Neural cell (in vitro differentiated cells): Measurements from ENCODE around the gene SPATA31D4. TPM values are rescaled to one million over a fixed set of nuclear protein-coding genes. Genes with fewer than 3 reads are reported as not detected.
"Not testable (repeated sequence)": the region's sequence is repeated elsewhere in the genome, so short reads cannot be mapped to it uniquely, and the experiment has no call there.

ENCODE experiments used
- H2AFZ ChIP-seq: fragments of 200-600, 300-800 bp; sonication (generic), shearing (Covaris generic); 2 replicates; pipeline ENCODE4 v1.6.0; 2014; ENCODE audit warnings: low read depth, mild to moderate bottlenecking, antibody characterized with exemption, low read length, moderate library complexity
- H3F3A ChIP-seq: fragments of 200-600 bp; shearing (Covaris generic); 2 replicates; pipeline ENCODE4 v1.6.1; 2016; ENCODE audit warnings: mild to moderate bottlenecking, moderate library complexity, mixed read lengths, antibody characterized with exemption, low read length; ENCODE audit not compliant: insufficient read depth, poor library complexity, severe bottlenecking
- H3K27ac ChIP-seq: fragments of 200-600, 300-800 bp; sonication (generic), shearing (Covaris generic); 2 replicates; pipeline ENCODE4 v1.5.1; 2014; ENCODE audit warnings: mild to moderate bottlenecking, low read length, moderate library complexity
- H3K27me3 ChIP-seq: fragments of 300-800, 200-600 bp; sonication (generic), shearing (Covaris generic); 2 replicates; pipeline ENCODE4 v1.6.0; 2014; ENCODE audit warnings: mild to moderate bottlenecking, low read depth, low read length, moderate library complexity; ENCODE audit not compliant: insufficient read depth
- H3K36me3 ChIP-seq: fragments of 300-800, 200-600 bp; sonication (generic), shearing (Covaris generic); 2 replicates; pipeline ENCODE4 v1.5.1; 2014; ENCODE audit warnings: mild to moderate bottlenecking, antibody characterized with exemption, low read length, moderate library complexity; ENCODE audit not compliant: insufficient read depth
- H3K4me2 ChIP-seq: fragments of 300-800, 200-600 bp; sonication (generic), shearing (Covaris generic); 2 replicates; pipeline ENCODE4 v1.6.0; 2014; ENCODE audit warnings: mild to moderate bottlenecking, low read length
- H3K4me3 ChIP-seq: fragments of 300-800, 200-600 bp; sonication (generic), shearing (Covaris generic); 2 replicates; pipeline ENCODE4 v1.5.1; 2014; ENCODE audit warnings: mild to moderate bottlenecking, low read length, moderate library complexity
- H3K79me2 ChIP-seq: fragments of 200-600 bp; shearing (Covaris generic); replicated peaks from 2 replicates; pipeline ENCODE4 v1.6.0; 2014; ENCODE audit warnings: mild to moderate bottlenecking, low read length, moderate library complexity; ENCODE audit not compliant: insufficient read depth
- H3K9ac ChIP-seq: fragments of 300-800, 200-600 bp; sonication (generic), shearing (Covaris generic); 2 replicates; pipeline ENCODE4 v1.6.1; 2016; ENCODE audit warnings: mild to moderate bottlenecking, low read length, mixed read lengths
- H3K9me2 ChIP-seq: fragments of 200-600 bp; shearing (Covaris generic); 2 replicates; pipeline ENCODE4 v1.6.1; 2016; ENCODE audit warnings: mild to moderate bottlenecking, low read length, mixed read lengths; ENCODE audit not compliant: insufficient read depth
- H3K9me3 ChIP-seq: fragments of 200-600, 300-800 bp; sonication (generic), shearing (Covaris generic); 2 replicates; pipeline ENCODE4 v1.6.1; 2016; ENCODE audit warnings: mild to moderate bottlenecking, mixed run types, low read length, moderate library complexity, mixed read lengths
- H4K20me1 ChIP-seq: fragments of 200-600 bp; shearing (Covaris generic); 2 replicates; pipeline ENCODE4 v1.6.1; 2016; ENCODE audit warnings: mild to moderate bottlenecking, mixed run types; ENCODE audit not compliant: insufficient read depth
- EP300 ChIP-seq: fragments of 450-650 bp; conservative IDR thresholded peaks from 2 replicates; pipeline ENCODE4 v1.6.1; 2014; ENCODE audit warnings: antibody characterized with exemption, mild to moderate bottlenecking, moderate library complexity; ENCODE audit not compliant: poor library complexity, severe bottlenecking
- EZH2 ChIP-seq: fragments of 200-600, 300-800 bp; shearing (Covaris generic), sonication (generic); IDR thresholded peaks from 2 replicates; pipeline ENCODE4 v1.6.1; 2014; ENCODE audit warnings: antibody characterized with exemption, low read length, borderline replicate concordance, mild to moderate bottlenecking; ENCODE audit not compliant: insufficient read depth, poor library complexity, severe bottlenecking
- MXI1 ChIP-seq: fragments of 450-650 bp; conservative IDR thresholded peaks from 2 replicates; pipeline ENCODE4 v1.6.1; 2014; ENCODE audit warnings: antibody characterized with exemption, mild to moderate bottlenecking; ENCODE audit not compliant: poor library complexity, severe bottlenecking
- POLR2AphosphoS5 ChIP-seq: IDR thresholded peaks from 2 replicates; pipeline ENCODE4 v1.6.1; 2012
- RAD21 ChIP-seq: fragments of 450-650 bp; conservative IDR thresholded peaks from 2 replicates; pipeline ENCODE4 v1.6.1; 2014; ENCODE audit warnings: antibody characterized with exemption, mild to moderate bottlenecking, moderate library complexity
- SMC3 ChIP-seq: fragments of 450-650 bp; conservative IDR thresholded peaks from 2 replicates; pipeline ENCODE4 v1.6.1; 2014; ENCODE audit warnings: antibody characterized with exemption, mild to moderate bottlenecking, moderate library complexity; ENCODE audit not compliant: poor library complexity
- TAF1 ChIP-seq: IDR thresholded peaks from 2 replicates; pipeline ENCODE4 v1.6.1; 2012; ENCODE audit warnings: low read depth
- polyA plus RNA-seq: library from polyadenylated mRNA; depleted of rRNA; stranded (reverse); fragments of >200 nt; gene quantifications from 2 replicates; pipeline ENCODE4 v1.2.3, GENCODE V29; 2014
- TF ChIP-seq, protein P1 (sequence below): fragments of 450-650 bp; IDR thresholded peaks from 2 replicates; pipeline ENCODE4 v1.5.1; 2014; ENCODE audit warnings: antibody characterized with exemption, mild to moderate bottlenecking, moderate library complexity; ENCODE audit not compliant: poor library complexity, severe bottlenecking
- TF ChIP-seq, protein P2 (sequence below): IDR thresholded peaks from 2 replicates; pipeline ENCODE4 v1.6.1; 2012; ENCODE audit warnings: borderline replicate concordance

Gene SPATA31D4
- polyA plus RNA-seq, 1 donor from 2014 or later, result not detected

DNA sequence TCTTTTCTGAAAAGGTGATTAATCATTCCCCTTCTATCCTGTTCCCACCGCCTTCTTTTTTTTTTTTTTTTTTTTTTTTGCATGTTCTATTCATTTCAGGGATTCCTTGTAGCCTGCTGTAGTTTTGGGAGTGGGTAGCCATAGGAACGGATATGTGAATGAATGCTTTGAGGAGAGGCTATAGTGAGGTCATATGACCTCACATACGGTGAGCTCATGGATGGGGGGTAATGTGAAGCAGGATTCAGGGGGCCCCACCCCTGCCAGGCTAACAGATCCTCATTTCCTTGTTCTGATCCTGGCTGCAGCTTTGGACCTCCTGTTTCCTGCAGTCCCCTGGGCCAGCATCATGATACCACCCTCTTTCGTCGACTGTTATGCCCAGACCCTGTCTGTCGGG lies 1.9 kb downstream of the SPATA31D4 start:
- H3K27me3 ChIP-seq, H3K4me2 ChIP-seq, H3K4me3 ChIP-seq: not testable (repeated sequence)

DNA sequence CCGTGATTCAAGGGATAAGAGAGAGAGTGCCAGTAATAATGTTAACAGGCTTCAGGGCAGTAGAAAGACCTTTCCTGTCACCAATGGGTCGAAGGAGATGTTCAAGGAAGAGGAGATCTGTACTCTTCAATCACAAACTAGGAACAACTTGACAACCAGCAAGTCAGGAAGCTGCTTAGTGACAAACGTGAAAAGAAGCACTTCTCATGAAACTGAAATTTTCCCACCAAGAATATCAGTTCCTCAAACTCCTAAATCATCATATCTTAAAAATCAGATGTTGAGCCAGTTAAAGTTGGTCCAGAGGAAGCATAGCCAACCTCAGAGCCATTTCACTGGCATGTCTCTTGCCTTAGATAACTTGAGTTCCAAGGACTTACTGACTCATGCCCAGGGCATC lies 5.3 kb downstream of the SPATA31D4 start:
- not testable (repeated sequence) for H3K9me2 ChIP-seq, H3K4me2 ChIP-seq, H3K4me3 ChIP-seq, H3K9ac ChIP-seq, H3K27ac ChIP-seq, H3K27me3 ChIP-seq, H4K20me1 ChIP-seq, H3F3A ChIP-seq, H2AFZ ChIP-seq, H3K9me3 ChIP-seq, H3K79me2 ChIP-seq, H3K36me3 ChIP-seq

More for the DNA sequence above, 1.9 kb downstream of the SPATA31D4 start:
- H3K9ac ChIP-seq, H3K36me3 ChIP-seq, H3K79me2 ChIP-seq, H3K9me2 ChIP-seq, H3K9me3 ChIP-seq, H4K20me1 ChIP-seq, H3K27ac ChIP-seq, H2AFZ ChIP-seq, H3F3A ChIP-seq: not testable (repeated sequence)

DNA sequence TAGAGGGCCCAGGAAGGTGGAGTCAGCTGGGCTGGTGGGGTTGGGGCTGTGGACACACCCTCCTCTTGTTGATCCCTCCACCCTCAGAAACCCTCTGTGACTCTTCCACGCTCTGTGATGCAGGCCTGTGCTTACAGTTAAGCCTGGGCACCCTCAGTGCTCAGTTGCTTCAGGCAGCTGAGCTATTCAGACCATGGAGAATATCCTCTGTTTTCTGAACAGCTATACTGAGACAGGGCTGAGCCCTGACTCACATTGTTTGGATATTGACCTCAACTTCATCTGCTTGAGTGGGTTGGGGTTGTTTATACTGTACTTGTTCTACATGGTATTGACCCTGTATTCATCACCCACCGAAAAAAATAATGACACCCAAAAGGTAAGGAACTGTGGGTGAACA lies 15.2 kb downstream of the SPATA31D4 start, which contains the start of gene SPATA31D3:
Gene SPATA31D3, plus strand, starts transcription at position 108 of the 400 bp plus-strand sequence. Its CDS starts 86 bp downstream, at position 194.
- not testable (repeated sequence) for H3K27me3 ChIP-seq, H3K27ac ChIP-seq, H4K20me1 ChIP-seq

DNA sequence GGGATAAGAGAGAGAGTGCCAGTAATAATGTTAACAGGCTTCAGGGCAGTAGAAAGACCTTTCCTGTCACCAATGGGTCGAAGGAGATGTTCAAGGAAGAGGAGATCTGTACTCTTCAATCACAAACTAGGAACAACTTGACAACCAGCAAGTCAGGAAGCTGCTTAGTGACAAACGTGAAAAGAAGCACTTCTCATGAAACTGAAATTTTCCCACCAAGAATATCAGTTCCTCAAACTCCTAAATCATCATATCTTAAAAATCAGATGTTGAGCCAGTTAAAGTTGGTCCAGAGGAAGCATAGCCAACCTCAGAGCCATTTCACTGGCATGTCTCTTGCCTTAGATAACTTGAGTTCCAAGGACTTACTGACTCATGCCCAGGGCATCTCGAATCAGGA lies 20.4 kb downstream of the SPATA31D4 start:
- H3F3A ChIP-seq, H3K36me3 ChIP-seq, H3K27me3 ChIP-seq, H2AFZ ChIP-seq, H3K79me2 ChIP-seq, H3K4me2 ChIP-seq, H3K4me3 ChIP-seq, H3K9me2 ChIP-seq, H3K27ac ChIP-seq, H3K9me3 ChIP-seq, H4K20me1 ChIP-seq, H3K9ac ChIP-seq: not testable (repeated sequence)

More for the DNA sequence above, 15.2 kb downstream of the SPATA31D4 start, which contains the start of gene SPATA31D3:
- not testable (repeated sequence) for H3K79me2 ChIP-seq, H3K4me2 ChIP-seq, H2AFZ ChIP-seq, H3K9ac ChIP-seq, H3K9me2 ChIP-seq, H3K36me3 ChIP-seq, H3K4me3 ChIP-seq, H3F3A ChIP-seq, H3K9me3 ChIP-seq

DNA sequence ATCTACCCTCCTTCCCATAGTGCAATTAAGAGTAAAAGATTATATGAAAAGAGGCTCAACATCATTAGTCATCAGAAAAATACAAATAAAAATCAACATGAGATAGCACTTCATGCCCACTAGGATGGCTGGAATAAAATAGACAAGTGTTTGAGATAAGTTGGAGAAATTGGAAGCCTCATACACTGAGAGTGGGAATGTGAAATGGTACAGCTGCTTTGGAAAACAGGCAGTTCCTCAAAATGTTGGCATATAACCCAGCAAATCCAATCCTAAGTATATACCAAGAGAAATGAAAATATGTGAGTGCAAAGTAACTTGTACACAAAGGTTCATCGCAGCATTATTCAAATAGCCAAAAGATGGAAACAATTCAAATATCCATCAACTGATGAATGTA lies 24.9 kb downstream of the SPATA31D4 start:
- Histone ChIP-seq H3K9me2 (no peaks in the 10 kb centered on the region), H3F3A (no peaks in the 10 kb centered on the region), H3K4me2 (no peak overlapping the region), H3K27me3 (no peaks in the 10 kb centered on the region), H2AFZ (no peak overlapping the region), H3K27ac (no peak overlapping the region), H3K4me3 (no peak overlapping the region), H3K36me3 (no peaks in the 10 kb centered on the region), H3K9ac (no peak overlapping the region), H3K79me2 (no peaks in the 10 kb centered on the region), H4K20me1 (no peaks in the 10 kb centered on the region), H3K9me3 (peaks cover 6% of the 10 kb centered on the region)
- TF ChIP-seq, protein P1, sequence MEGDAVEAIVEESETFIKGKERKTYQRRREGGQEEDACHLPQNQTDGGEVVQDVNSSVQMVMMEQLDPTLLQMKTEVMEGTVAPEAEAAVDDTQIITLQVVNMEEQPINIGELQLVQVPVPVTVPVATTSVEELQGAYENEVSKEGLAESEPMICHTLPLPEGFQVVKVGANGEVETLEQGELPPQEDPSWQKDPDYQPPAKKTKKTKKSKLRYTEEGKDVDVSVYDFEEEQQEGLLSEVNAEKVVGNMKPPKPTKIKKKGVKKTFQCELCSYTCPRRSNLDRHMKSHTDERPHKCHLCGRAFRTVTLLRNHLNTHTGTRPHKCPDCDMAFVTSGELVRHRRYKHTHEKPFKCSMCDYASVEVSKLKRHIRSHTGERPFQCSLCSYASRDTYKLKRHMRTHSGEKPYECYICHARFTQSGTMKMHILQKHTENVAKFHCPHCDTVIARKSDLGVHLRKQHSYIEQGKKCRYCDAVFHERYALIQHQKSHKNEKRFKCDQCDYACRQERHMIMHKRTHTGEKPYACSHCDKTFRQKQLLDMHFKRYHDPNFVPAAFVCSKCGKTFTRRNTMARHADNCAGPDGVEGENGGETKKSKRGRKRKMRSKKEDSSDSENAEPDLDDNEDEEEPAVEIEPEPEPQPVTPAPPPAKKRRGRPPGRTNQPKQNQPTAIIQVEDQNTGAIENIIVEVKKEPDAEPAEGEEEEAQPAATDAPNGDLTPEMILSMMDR, result no peak
- no peak for TF ChIP-seq EP300
- TF ChIP-seq, protein P2, sequence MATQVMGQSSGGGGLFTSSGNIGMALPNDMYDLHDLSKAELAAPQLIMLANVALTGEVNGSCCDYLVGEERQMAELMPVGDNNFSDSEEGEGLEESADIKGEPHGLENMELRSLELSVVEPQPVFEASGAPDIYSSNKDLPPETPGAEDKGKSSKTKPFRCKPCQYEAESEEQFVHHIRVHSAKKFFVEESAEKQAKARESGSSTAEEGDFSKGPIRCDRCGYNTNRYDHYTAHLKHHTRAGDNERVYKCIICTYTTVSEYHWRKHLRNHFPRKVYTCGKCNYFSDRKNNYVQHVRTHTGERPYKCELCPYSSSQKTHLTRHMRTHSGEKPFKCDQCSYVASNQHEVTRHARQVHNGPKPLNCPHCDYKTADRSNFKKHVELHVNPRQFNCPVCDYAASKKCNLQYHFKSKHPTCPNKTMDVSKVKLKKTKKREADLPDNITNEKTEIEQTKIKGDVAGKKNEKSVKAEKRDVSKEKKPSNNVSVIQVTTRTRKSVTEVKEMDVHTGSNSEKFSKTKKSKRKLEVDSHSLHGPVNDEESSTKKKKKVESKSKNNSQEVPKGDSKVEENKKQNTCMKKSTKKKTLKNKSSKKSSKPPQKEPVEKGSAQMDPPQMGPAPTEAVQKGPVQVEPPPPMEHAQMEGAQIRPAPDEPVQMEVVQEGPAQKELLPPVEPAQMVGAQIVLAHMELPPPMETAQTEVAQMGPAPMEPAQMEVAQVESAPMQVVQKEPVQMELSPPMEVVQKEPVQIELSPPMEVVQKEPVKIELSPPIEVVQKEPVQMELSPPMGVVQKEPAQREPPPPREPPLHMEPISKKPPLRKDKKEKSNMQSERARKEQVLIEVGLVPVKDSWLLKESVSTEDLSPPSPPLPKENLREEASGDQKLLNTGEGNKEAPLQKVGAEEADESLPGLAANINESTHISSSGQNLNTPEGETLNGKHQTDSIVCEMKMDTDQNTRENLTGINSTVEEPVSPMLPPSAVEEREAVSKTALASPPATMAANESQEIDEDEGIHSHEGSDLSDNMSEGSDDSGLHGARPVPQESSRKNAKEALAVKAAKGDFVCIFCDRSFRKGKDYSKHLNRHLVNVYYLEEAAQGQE, result no peak
- no peak for TF ChIP-seq EZH2
- TF ChIP-seq MXI1, result no peak
- TF ChIP-seq TAF1, result no peak
- TF ChIP-seq POLR2AphosphoS5, result no peak
- no peak for TF ChIP-seq RAD21
- no peak for TF ChIP-seq SMC3
